Stimulated activated CD4-positive, alpha-beta T cell treated with anti-CD3 and anti-CD28 coated beads, Interleukin-2, amount 100 ng/mL, for 4 hours (primary cell): Measurements from ENCODE around the gene AHI1.

ENCODE experiments used
- DNase-seq: peaks from one replicate; pipeline ENCODE4 v3.0.0-alpha.2; 2020; ENCODE audit warnings: low read depth

Gene AHI1

GRCh38 chr6:135497412-135498184 lies at the start of gene AHI1:
Gene AHI1, minus strand, starts transcription at chr6:135497740. Its CDS starts 5,503 bp downstream, at chr6:135492237.
- peak; percentile 80 for DNase-seq

- DNase-seq, result no peak
Measured at GRCh38 chr6:135546680-135547418, 49.3 kb upstream of the AHI1 start.

GRCh38 chr6:135546206-135546605 lies 48.7 kb upstream of the AHI1 start:
- no peak for DNase-seq

- no peak for DNase-seq
Measured at GRCh38 chr6:135540207-135540840, 42.8 kb upstream of the AHI1 start.

- DNase-seq, result no peak
Measured at GRCh38 chr6:135537741-135538301, 40.3 kb upstream of the AHI1 start.

- no peak for DNase-seq
Measured at GRCh38 chr6:135535989-135536414, 38.5 kb upstream of the AHI1 start.

- no peak for DNase-seq
Measured at GRCh38 chr6:135534773-135535380, 37.3 kb upstream of the AHI1 start.

- DNase-seq, result no peak
Measured at GRCh38 chr6:135532559-135532958, 35.0 kb upstream of the AHI1 start.

- DNase-seq, result no peak
Measured at GRCh38 chr6:135531954-135532490, 34.5 kb upstream of the AHI1 start.

GRCh38 chr6:135530113-135530512 lies 32.6 kb upstream of the AHI1 start:
- DNase-seq, result no peak

GRCh38 chr6:135527960-135528249 lies 30.4 kb upstream of the AHI1 start:
- DNase-seq, result no peak

GRCh38 chr6:135527116-135527959 lies 29.8 kb upstream of the AHI1 start:
- DNase-seq, result no peak

- DNase-seq, result no peak
Measured at GRCh38 chr6:135525594-135525993, 28.1 kb upstream of the AHI1 start.

GRCh38 chr6:135522965-135523692 lies 25.6 kb upstream of the AHI1 start:
- DNase-seq, result no peak

GRCh38 chr6:135521431-135521830 lies 23.9 kb upstream of the AHI1 start:
- no peak for DNase-seq

- DNase-seq, result no peak
Measured at GRCh38 chr6:135520781-135521180, 23.2 kb upstream of the AHI1 start.

- no peak for DNase-seq
Measured at GRCh38 chr6:135519348-135519747, 21.8 kb upstream of the AHI1 start.

- DNase-seq, result no peak
Measured at GRCh38 chr6:135517527-135517926, 20.0 kb upstream of the AHI1 start.

GRCh38 chr6:135514706-135515105 lies 17.2 kb upstream of the AHI1 start:
- DNase-seq, result no peak

- no peak for DNase-seq
Measured at GRCh38 chr6:135506270-135506997, 8.9 kb upstream of the AHI1 start.
